HG02981 (cell line): Measurements from ENCODE around the gene SLC36A1.
"Not testable (repeated sequence)": the region's sequence is repeated elsewhere in the genome, so short reads cannot be mapped to it uniquely, and the experiment has no call there.

Experiments used
- ATAC-seq: cut with Tn5 transposase; IDR thresholded peaks from one replicate; pipeline ENCODE4 v1.9.1; 2021; ENCODE audit warnings: mild to moderate bottlenecking, moderate library complexity; ENCODE audit not compliant: unreplicated experiment

SLC36A1 gene

DNA sequence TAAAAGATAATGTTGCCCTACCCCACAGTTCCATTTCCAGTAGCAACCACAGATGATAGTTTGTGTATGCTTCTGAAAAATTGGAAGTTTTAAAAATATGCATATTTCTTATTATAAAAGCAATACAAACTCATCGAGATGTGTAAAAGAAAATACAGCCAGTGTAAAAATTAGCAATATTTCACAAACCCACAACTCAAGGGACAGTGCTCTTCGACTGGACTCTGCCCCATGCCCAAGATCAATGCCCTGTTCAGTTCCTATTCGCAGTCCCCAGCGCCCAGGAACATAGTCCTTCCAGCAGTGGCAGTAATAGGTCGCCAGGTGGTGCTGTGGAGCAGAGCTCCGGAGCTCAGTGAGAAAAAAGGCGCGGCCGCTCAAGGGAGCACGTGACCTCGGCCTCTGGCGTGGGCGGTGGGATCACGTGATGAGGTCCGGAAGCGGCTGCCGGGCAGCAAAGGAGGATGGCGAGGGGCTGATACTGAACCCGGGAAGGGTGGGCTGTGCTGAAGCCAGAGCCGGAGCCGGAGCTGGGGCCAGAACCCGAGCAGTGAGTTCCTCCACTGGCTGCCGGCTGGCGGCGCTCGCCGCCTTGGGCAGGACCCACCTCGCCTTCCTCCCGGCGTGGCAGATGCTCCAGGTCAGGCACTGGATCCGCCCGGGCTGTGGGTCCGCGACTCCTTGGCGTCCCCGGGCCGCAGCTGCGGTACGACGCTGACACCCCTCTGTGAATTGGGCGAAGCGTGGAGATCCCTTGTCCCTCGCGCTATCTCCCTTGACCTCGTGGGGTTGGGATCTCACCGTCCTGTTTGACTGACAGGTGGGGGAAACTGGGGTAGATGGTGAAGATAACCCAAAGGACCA, at the start of gene SLC36A1:
SLC36A1 (plus strand) TSS at position 430 of the 864 bp plus-strand sequence. CDS start 11,190 bp downstream, outside the sequence.
- peak; percentile 79 for ATAC-seq

DNA sequence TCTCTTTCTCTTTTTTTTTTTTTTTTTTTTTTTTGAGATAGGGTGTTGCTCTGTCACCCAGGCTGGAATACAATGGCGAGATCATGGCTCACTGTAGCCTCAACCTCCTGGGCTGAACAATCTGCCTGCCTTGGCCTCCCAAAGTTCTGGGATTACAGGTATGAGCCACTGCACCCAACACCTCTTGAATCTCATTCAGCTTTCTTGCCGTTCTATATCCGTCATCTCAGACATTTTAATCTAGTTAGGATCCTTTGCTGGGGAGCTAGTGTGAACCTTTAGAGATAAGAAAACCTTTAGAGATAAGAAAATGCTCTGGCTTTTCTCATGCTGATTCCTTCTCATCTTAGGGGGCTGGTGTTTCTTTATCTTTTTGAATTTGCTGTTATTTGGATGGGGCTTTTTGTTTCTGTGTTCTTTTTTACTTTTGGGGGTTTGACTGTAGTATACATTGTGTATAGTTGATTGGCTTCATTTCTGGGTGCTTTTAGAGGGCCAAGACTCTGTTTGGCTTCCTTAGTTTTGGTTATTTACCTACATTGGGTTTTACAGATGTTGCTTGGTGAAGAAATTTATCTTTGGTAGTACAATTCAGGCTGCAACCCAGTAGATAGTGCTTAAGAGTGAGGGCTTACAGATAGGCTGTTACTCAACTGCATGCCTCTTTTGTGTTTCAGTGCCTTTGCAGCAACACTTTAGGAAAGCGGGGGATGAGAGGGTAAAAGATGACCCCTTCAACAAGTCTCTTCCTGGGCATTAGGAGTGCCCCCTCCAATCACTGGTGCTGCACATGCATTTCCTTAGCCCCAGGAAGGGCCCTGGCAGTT, 41.9 kb upstream of the SLC36A1 start:
- ATAC-seq = no peak

DNA sequence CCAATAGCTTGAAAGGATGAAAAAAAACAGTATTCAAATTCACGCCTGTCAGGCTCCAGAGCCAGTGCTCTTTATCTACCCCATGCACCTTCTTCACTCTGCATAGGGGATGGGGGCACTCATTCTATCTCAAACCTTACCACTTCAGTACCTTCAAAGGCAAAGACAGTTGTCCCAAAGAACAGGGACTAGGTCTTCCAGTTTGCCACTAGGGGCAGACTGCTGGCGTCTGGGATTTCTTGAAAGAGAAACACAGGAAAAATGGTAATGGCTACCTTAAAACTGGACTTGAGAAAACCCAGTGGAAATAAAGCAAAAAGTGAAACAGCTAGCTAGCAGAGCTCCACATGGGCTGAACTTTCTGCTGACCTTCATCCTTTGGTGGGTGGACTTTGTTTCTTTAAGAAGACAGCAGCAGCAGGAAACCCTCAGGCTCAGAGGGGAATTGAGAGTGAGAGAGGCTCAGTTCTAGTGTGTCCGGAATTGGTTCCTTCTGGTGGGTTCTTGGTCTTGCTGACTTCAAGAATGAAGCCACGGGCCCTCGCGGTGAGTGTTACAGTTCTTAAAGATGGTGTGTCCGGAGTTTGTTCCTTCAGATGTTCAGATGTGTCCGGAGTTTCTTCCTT, 41.0 kb upstream of the SLC36A1 start:
- no peak for ATAC-seq

DNA sequence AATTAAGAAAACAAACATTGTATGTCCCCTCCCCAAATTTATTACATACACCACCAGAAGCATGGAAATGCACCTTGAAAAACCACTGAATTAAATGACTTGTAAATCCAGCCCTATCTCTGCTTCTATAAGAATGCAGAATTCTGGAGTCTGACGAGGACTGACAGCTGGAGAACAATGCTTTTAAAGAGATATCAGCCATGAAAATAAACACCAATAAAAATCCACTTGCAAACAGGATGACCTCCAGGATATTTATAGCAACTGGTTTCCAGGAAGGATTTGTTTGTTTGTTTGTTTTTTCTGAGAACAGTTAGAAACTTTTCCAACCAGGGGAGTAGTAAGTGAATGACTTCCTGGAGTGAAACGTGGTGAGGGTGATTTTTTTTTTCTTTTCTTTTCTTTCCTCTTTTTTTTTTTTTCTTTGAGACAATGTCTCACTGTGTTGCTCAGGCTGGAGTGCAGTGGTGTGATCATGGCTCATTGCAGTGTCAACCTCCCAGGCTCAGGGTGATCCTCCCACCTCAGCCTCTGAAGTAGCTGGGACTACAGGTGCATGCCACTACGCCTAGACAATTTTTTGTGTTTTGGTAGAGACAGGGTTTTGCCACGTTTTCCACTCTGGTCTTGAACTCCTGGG, 38.7 kb upstream of the SLC36A1 start:
- ATAC-seq = no peak

DNA sequence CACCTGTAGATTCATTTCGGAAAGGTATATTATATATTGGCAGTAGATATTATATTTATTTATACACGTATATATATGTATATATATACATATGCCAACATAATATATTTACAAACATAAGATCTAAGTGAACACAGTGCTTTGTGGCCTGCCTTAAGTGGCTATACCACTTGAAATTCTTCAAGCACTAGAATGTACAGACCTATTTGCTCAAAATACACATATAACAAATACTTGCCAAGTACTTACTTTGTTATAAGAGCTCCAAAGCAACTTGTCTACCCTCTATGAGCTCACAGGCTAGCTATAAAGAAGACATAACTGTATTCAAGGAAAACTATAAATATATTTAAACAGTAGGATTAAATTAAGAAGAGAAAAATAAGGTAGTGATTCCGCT, 33.6 kb upstream of the SLC36A1 start:
- ATAC-seq = no peak

DNA sequence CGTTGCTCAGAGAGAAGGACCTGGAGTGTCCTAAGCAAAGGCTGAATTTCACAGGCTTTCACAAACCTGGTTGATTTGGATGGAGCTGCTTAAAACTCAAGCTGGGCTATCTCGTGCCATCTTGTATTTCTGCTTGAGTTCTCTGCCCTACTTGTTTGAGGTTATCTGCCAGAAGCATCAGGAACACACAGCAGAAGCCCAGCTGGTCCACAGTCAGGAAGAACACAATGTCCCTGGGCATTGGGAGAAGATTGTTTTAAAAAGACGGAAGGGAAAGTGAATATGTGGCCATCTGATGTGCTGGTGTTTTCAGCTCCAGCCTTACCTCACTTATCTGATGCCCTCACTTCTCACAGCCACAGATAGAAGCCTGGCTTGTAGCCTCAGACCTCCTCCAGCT, 32.9 kb upstream of the SLC36A1 start:
- no peak for ATAC-seq

DNA sequence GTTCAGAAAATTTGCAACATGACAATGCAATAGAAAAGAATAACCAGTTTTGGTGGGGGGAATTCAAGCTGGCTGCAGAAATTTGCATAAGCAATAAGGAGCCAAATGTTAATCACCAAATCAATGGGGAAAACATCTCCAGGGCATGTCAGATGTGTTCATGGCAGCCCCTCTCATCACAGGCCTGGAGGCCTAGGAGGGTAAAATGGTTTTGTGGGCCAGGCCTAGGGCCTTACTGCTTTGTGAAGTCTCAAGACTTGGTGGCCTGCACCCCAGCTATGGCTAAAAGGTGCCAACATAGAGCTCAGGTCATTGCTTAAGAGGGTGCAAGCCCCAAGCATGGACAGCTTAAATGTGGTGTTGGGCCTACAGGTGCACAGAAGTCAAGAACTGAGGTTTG, 29.7 kb upstream of the SLC36A1 start:
- ATAC-seq = no peak

DNA sequence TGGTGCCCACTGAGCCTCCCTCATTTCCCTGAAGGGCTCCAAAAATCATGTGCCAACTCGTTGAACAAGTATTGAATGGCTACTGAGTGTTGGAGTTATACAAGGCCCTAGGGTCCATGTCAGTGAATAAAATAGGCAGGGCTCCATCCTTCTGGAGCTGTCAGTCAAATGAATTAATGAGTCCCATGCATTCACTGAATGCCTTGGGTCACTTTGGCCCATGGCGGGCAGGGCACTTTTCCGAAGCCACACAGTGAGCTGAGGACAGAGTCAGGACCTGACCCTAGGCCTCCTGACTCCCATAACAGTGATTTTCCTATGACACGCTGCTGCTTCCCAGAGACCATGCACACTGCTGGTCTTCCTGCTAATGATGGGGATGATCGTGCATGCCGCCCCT, 27.3 kb upstream of the SLC36A1 start:
- no peak for ATAC-seq

DNA sequence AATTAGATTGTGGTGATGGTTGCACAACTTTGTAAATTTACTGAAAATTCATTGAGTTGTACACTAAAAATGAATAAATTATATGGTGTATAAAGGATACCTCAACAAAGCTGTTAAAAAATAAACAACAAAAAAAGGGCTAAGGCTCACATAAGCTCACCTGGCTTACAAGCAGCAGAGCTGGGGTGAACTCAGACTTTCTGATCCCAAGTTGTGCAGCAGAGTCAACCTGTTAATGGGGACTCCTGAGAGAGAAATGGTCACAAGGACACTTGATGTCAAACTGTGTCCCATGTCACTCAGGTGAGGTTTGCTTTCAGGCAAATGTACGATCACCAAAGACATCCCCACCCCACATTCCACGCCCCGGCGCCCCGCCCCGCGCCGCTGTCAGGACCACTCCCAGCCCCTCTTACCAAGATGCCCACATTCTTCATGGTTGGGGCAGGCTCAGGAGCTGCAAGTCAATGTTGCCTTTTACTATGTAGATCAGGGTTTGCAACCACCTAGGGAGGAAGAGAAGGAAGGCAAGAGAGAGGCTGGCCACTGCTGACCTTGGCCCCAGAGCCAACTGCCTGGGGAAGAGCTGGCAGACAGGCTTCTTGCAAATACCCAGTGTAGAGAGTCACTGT, 22.4 kb upstream of the SLC36A1 start:
- no peak for ATAC-seq

DNA sequence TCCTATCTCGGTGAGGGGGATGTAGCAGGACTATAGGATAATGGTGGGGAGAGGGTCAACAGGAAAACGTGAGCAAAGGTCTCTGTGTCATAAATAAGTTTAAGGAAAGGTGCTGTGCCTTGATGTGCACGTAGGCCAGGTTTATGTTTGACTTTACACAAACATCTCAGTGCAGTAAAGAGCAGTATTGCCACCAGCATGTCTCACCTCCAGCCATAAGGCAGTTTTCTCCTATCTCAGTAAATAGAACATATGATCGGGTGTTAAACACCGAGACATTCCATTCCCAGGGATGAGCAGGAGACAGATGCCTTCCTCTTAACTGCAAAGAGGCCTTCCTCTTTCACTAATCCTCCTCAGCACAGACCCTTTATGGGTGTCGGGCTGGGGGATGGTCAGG, 21.1 kb upstream of the SLC36A1 start:
- ATAC-seq = not testable (repeated sequence)

DNA sequence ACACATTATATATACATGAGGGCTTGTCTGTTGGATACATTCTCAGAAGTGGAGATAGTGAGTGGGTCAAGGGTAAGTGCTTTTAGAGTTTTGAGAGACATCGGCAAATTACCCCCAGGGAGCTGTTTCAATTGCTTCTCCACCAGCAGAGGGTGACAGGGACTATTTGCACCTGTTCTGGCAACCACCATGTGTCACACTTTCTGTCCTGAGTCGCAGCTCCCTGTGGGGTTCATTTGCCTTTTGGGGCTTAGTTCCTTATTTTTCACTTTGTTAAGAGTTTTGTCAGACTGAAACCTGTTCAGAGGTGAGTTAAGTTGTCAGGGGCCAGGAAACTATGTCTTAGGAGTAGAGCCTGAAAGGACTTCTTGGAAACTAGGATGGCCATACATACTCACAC, 20.1 kb upstream of the SLC36A1 start:
- peak; percentile 96 for ATAC-seq

DNA sequence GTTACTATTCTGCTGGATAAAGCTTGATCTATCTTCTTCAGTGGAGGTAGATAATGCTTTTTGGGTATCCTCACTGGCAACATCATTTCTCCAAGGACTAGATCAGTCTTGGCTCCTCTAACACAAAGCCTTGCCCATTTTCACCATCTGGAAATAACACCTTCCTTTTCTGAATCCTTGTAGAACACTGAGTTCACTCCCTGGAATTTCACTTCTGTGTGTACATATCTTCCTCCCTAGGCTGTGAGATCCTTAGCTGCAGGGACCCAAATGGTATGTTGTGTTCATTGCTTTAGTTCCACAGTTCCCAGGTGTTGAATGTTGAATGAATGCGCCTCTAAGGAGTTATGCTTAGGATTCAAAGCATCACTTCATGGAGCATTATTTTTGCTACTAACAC, 16.7 kb upstream of the SLC36A1 start:
- no peak for ATAC-seq

DNA sequence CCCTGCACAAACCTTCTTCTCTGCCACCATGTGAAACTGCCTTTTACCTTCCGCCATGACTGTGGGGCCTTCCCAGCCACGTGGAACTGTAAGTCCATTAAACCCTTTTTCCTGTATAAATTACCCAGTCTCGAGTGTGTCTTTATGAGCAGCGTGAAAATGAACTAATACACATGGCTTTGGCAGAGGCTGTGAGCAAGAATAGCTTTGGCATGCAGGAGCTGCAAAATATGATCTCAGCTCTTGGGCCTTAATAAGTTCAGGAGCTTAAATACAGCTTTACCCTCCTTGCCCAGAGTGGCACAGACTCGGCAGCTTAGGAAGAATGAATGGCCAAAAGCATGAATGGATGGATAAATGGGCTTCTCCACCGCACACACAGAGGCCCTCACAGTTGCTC, 15.7 kb upstream of the SLC36A1 start:
- no peak for ATAC-seq

DNA sequence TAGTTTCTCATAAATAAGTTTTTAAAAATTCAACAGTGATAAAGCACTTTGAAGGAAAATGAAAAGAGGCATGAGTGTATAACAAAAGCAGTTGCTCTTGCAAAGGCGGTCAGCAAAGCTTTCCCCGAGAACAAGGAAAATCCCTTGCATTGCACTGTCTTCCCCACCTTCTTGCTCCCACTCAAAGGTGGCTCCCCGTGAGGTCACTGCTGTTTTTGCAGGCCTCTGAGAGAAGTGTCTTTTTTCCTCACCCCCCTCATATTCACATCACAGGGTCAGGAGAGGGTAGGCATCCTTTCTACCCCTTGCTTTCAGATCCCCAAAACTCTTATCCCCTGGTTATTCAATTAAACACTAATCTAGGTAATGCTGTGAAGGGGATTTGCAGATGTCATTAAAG, 15.2 kb upstream of the SLC36A1 start:
- ATAC-seq = no peak

DNA sequence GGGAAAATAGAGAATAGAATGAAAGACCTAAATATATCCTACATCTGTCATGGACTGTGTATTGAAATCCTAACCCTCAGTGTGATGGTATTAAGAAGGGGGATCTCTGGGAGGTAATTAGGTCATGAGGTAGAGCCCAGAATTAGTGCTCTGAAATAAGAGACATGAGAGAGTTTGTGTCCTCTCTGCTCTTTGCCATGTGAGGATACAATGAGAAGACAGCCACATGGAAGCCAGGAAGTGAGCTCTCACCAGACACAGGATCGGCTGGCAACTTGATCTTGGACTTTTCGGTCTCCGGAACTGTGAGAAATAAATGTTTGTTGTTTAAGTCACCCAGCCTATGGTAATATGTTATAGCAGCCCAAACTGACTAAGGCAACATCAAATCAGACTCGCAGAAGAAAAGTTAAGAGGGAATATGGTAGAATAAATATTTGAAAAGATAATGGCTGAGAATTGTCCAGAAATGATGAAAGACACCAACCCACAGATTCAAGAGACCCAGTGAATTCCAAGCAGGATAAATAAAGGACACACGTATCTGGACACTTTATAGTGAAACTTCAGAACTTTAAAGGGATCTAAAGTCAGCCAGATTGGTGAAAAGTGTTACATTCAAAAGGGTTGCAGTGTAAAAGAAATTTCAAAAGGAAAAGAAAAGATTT, 12.7 kb upstream of the SLC36A1 start:
- no peak for ATAC-seq

DNA sequence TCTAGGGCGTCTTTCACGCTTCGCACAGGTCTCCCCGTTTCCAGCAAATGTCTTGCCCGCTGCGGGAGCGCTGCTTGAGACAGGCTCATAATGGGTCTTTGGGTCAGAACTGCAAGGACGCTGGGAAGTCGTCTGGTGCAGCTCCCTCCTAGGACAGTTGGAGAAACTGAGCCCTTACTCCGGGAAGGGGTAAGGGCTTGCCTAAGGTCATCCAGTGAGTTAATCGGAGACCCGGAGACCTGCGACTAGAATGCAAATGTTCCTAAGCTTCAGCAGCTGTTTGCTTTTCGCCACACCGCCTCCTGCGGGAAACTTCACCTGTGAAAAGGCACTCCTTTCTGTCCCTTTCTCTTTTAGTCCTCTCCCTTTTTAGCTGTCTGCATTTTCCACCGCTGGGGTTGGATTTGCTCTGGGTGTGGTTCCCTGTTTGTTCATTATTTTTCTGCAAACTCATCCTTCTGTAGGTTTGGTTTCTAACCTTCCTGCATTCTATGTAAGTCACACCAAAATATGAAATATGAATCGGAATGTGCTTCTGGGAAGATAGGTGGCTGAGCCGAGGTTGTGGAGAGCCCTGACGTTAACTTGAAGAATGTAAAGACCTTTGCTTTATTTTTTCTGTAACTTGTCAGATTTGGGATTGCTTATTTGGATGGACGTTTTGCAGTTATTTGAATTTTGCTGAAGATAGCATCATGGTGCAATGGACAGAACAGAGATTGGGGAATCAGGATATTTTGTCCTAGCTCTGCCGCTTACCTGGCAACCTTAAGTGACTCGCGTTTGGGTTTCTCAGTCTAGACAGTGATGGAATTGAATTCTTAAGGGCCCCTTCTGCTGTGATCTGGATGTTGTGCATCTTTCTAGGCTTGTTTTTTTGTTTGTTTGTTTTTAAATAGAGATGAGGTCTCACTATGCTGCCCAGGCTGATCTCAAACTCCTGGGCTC, 909 bp downstream of the SLC36A1 start:
- ATAC-seq = no peak

DNA sequence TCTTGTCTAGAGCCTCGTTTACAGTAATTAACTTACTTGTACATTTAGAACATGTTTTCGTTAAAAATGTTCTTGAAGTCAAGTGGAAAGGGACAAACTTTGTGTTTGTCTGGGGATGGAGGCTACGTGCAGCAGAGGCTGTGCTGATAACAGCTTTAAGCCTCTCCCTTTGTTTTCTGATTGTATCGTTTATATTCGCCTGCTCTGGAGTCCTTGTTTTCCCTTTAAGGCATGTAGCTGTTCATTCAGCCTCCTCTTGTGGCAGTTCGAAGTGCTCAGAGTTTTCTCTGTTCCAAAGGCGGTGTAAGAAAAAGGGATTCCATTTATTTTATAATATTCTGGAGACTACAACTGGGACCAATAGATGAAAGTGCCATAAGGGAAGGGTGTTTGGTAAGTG, 1.9 kb downstream of the SLC36A1 start:
- ATAC-seq = no peak

DNA sequence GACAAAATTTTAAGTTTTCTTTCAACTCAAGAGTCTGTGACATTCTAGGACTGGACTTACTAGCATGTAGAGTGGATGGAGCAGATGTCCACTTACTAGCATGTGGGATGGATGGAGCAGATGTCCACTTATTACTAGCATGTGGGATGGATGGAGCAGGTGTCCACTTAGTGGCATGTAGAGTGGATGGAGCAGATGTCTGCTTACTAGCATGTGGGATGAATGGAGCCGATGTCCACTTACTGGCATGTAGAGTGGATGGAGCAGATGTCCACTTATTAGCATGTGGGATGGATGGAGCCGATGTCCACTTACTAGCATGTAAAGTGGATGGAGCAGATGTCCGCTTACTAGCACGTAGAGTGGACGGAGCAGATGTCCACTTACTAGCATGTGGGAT, 2.4 kb downstream of the SLC36A1 start:
- no peak for ATAC-seq

DNA sequence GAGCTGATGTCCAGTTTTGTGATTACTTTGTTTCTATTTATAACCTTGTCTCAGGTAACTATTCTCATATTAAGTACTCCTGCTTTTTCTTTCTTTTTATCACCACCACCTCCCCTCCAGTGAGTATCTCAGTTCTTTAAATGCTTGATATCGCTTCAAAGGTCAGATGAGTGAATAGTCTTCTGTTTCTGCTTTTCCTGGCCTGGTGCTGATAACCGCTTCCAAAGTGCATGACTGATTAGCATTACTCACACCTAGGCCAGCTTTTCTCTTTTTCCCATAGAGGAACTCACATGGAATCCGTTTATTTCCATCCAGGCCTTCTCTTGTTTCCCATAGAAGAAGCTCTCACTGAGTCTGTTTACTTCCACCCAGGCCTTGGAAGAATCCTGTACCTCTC, 3.2 kb downstream of the SLC36A1 start:
- no peak for ATAC-seq
